ENCODE measurements around the gene BCAS3.

GRCh38 chr17:61317779-61318178 lies 640.1 kb downstream of the BCAS3 start:
- TF ChIP-seq CTCF (IDR thresholded peaks at IDR 0.05; ENCODE audit: low read depth, low read length, poor library complexity, severe bottlenecking): no peak
- TF ChIP-seq EZH2phosphoT487 (IDR thresholded peaks at IDR 0.05; ENCODE audit: borderline replicate concordance, low read length): no peak

Measured in DOHH2 (cell line).